ENCODE measurements around the gene USP4. TPM values are rescaled to one million over a fixed set of nuclear protein-coding genes. Genes with fewer than 3 reads are reported as not detected.

The USP4 gene
- total and polyA plus RNA-seq, 2 of the 13 experiments (the other 11 are each of a cell fraction or from before 2014, with no cell fraction given): 9.2 to 20.8 TPM

GRCh38 chr3:49305608-49306007 is 34.2 kb downstream of the USP4 start:
- Histone ChIP-seq H3K9ac (ENCODE audit: insufficient read depth, low read depth, low read length) (no peak overlapping the region), H3K36me3 (replicated peaks in 1 of 2; ENCODE audit: control insufficient read depth in 1 of 2, insufficient read depth in 2 of 2, low read length in 2 of 2) (peaks cover 15 to 44% of the 10 kb centered on the region in 2 experiments; a peak in 4 of 5 replicates), H3K27me3 (ENCODE audit: control insufficient read depth in 1 of 2, insufficient read depth in 2 of 2, low read length in 2 of 2) (no peaks in the 10 kb centered on the region), H3K79me2 (ENCODE audit: insufficient read depth, low read length) (no peaks in the 10 kb centered on the region), H3K27ac (ENCODE audit: extremely low read length, insufficient read depth, low read length) (no peak overlapping the region), H4K20me1 (ENCODE audit: insufficient read depth, low read length) (no peaks in the 10 kb centered on the region), H3K4me3 (replicated peaks in 1 of 3; ENCODE audit: insufficient read depth in 1 of 3, low read depth in 2 of 3, low read length in 3 of 3) (no peak overlapping the region), H3K4me1 (ENCODE audit: insufficient read depth, low read length) (no peaks in the 10 kb centered on the region), H3K9me3 (ENCODE audit: low read length) (no peaks in the 10 kb centered on the region), H2AFZ (ENCODE audit: low read length) (no peak overlapping the region), H3K4me2 (ENCODE audit: low read depth, low read length) (no peak overlapping the region)
- in situ Hi-C loops (cut with HindIII; ENCODE audit: extremely low pct_ligation_motif_present, low pct_unique_long_range_greater_than_20kb): no loop called here
- ATAC-seq: no peak
- intact Hi-C loops (cut with micrococcal nuclease; ENCODE audit: unreplicated experiment): no loop called here
- TF ChIP-seq ZNF687 (CRISPR knock-in tag; IDR thresholded peaks at IDR 0.05) (no peak), MTA1 (CRISPR knock-in tag; IDR thresholded peaks at IDR 0.05; ENCODE audit: borderline replicate concordance) (no peak), SMAD3 (CRISPR knock-in tag; IDR thresholded peaks at IDR 0.05) (no peak), POLR2AphosphoS5 (IDR thresholded peaks at IDR 0.05; ENCODE audit: low read depth, low read length) (no peak)
- WGBS (ENCODE audit: low lambda C conversion rate): 97% methylated on average over 5 of the region's 5 CpGs
- FAIRE-seq: no peak
- no peak for DNase-seq (ENCODE audit: low spot score)
- BruUV-seq (replicated peaks): no TSS peak
- POLR2A ChIA-PET: no interaction called here
- CTCF ChIA-PET (ENCODE audit: low intra/inter-chr PET ratio, low total read pairs): no interaction called here

- no TSS peak for BruUV-seq (replicated peaks)
- 80% methylated on average over 1 of the region's 1 CpG for WGBS (ENCODE audit: low lambda C conversion rate)
- POLR2A ChIA-PET: no interaction called here
- in situ Hi-C loops (cut with HindIII; ENCODE audit: extremely low pct_ligation_motif_present, low pct_unique_long_range_greater_than_20kb): no loop called here
- peaks cover 13% of the 10 kb centered on the region for H3K4me1 ChIP-seq (ENCODE audit: insufficient read depth, low read length)
- H4K20me1 ChIP-seq (ENCODE audit: insufficient read depth, low read length): no peaks in the 10 kb centered on the region
- H3K27ac ChIP-seq (ENCODE audit: extremely low read length, insufficient read depth, low read length): no peak overlapping the region
- H3K4me3 ChIP-seq (replicated peaks in 1 of 3; ENCODE audit: insufficient read depth in 1 of 3, low read depth in 2 of 3, low read length in 3 of 3): no peak overlapping the region
- no peak overlapping the region for H3K9ac ChIP-seq (ENCODE audit: insufficient read depth, low read depth, low read length)
- no peaks in the 10 kb centered on the region for H3K27me3 ChIP-seq (ENCODE audit: control insufficient read depth in 1 of 2, insufficient read depth in 2 of 2, low read length in 2 of 2)
- H2AFZ ChIP-seq (ENCODE audit: low read length): no peak overlapping the region
- no peaks in the 10 kb centered on the region for H3K9me3 ChIP-seq (ENCODE audit: low read length)
- CTCF ChIA-PET (ENCODE audit: low intra/inter-chr PET ratio, low total read pairs): no interaction called here
- intact Hi-C loops (cut with micrococcal nuclease; ENCODE audit: unreplicated experiment): no loop called here
- FAIRE-seq (no peak), ATAC-seq (no peak), DNase-seq (ENCODE audit: low spot score) (no peak)
- peaks cover 18 to 52% of the 10 kb centered on the region in 2 experiments; a peak in 4 of 5 replicates for H3K36me3 ChIP-seq (replicated peaks in 1 of 2; ENCODE audit: control insufficient read depth in 1 of 2, insufficient read depth in 2 of 2, low read length in 2 of 2)
- H3K4me2 ChIP-seq (ENCODE audit: low read depth, low read length): no peak overlapping the region
- no peaks in the 10 kb centered on the region for H3K79me2 ChIP-seq (ENCODE audit: insufficient read depth, low read length)
- no peak for TF ChIP-seq RAD21 (CRISPR knock-in tag; IDR thresholded peaks at IDR 0.05)
- TF ChIP-seq ZNF256 (CRISPR knock-in tag; conservative IDR thresholded peaks at IDR 0.05): no peak
- TF ChIP-seq NR0B2 (CRISPR knock-in tag; IDR thresholded peaks at IDR 0.05): no peak
- TF ChIP-seq TCF7L2 (IDR thresholded peaks at IDR 0.05; ENCODE audit: low read depth, low read length): no peak
- TF ChIP-seq BRF2 (CRISPR knock-in tag; IDR thresholded peaks at IDR 0.05): no peak
- TF ChIP-seq ZNF281 (CRISPR knock-in tag; IDR thresholded peaks at IDR 0.05; ENCODE audit: borderline replicate concordance): no peak
Measured at GRCh38 chr3:49302613-49303012, 37.2 kb downstream of the USP4 start.

Measured in HepG2 (cell line).